ENCODE measurements around the gene POR.
"Not testable (repeated sequence)": the region's sequence is repeated elsewhere in the genome, so short reads cannot be mapped to it uniquely, and the experiment has no call there.

Gene POR

GRCh38 chr7:75878312-75878768 is 36.6 kb upstream of the POR start:
- CTCF ChIA-PET, result no interaction called here
- H3K36me3 Mint-ChIP-seq, result peaks cover 20% of the 10 kb centered on the region
- H3K4me1 Mint-ChIP-seq, result peaks cover 24% of the 10 kb centered on the region
- no peaks in the 10 kb centered on the region for H3K9me3 Mint-ChIP-seq
- peaks cover 17% of the 10 kb centered on the region for H3K27me3 Mint-ChIP-seq
- H3K4me3 Mint-ChIP-seq, result peak overlapping the region; percentile 87
- H3K27ac Mint-ChIP-seq, result peak overlapping the region; percentile 91
- DNase-seq, result no peak

GRCh38 chr7:75878769-75879611 is 36.0 kb upstream of the POR start, which contains the start of gene RHBDD2:
Gene RHBDD2, plus strand, starts transcription at chr7:75879034. Its CDS starts 49 bp downstream, at chr7:75879083.
- CTCF ChIA-PET, result no interaction called here
- H3K27me3 Mint-ChIP-seq, result peaks cover 17% of the 10 kb centered on the region
- no peaks in the 10 kb centered on the region for H3K9me3 Mint-ChIP-seq
- peaks cover 20% of the 10 kb centered on the region for H3K36me3 Mint-ChIP-seq
- H3K4me3 Mint-ChIP-seq, result peak within 1 kb of the TSS; percentile 87
- H3K4me1 Mint-ChIP-seq, result peaks cover 24% of the 10 kb centered on the region
- peak within 1 kb of the TSS; percentile 91 for H3K27ac Mint-ChIP-seq
- peak; percentile 97 for DNase-seq

- Mint-ChIP-seq H3K4me3 (peak overlapping the region; percentile 87), H3K36me3 (peaks cover 25% of the 10 kb centered on the region), H3K9me3 (no peaks in the 10 kb centered on the region), H3K4me1 (peaks cover 24% of the 10 kb centered on the region), H3K27me3 (peaks cover 17% of the 10 kb centered on the region), H3K27ac (peak overlapping the region; percentile 91)
- CTCF ChIA-PET, result no interaction called here
- peak; percentile 41 for DNase-seq
These were observed 35.2 kb upstream of the POR start for GRCh38 chr7:75879771-75880184.

- Mint-ChIP-seq H3K27ac (peak overlapping the region; percentile 39), H3K27me3 (peaks cover 17% of the 10 kb centered on the region), H3K4me1 (peaks cover 24% of the 10 kb centered on the region), H3K4me3 (peak overlapping the region; percentile 87), H3K9me3 (no peaks in the 10 kb centered on the region), H3K36me3 (peaks cover 25% of the 10 kb centered on the region)
- CTCF ChIA-PET, result no interaction called here
- DNase-seq, result no peak
These were observed 34.7 kb upstream of the POR start for GRCh38 chr7:75880242-75880641.

- Mint-ChIP-seq H3K4me3 (no peak overlapping the region), H3K27ac (no peak overlapping the region), H3K27me3 (peaks cover 6% of the 10 kb centered on the region), H3K9me3 (no peaks in the 10 kb centered on the region), H3K36me3 (peaks cover 25% of the 10 kb centered on the region), H3K4me1 (peaks cover 24% of the 10 kb centered on the region)
- DNase-seq, result no peak
- CTCF ChIA-PET, result no interaction called here
These were observed 33.4 kb upstream of the POR start for GRCh38 chr7:75881436-75882095.

- H3K9me3 Mint-ChIP-seq, DNase-seq, CTCF ChIA-PET, H3K27me3 Mint-ChIP-seq, H3K27ac Mint-ChIP-seq, H3K4me3 Mint-ChIP-seq: not testable (repeated sequence)
- peaks cover 18% of the 10 kb centered on the region for H3K4me1 Mint-ChIP-seq
- peaks cover 32% of the 10 kb centered on the region for H3K36me3 Mint-ChIP-seq
These were observed 31.6 kb upstream of the POR start for GRCh38 chr7:75883265-75883824.

- no peak overlapping the region for H3K4me3 Mint-ChIP-seq
- no peak for DNase-seq
- H3K4me1 Mint-ChIP-seq, result peaks cover 12% of the 10 kb centered on the region
- no peaks in the 10 kb centered on the region for H3K27me3 Mint-ChIP-seq
- H3K9me3 Mint-ChIP-seq, result no peaks in the 10 kb centered on the region
- CTCF ChIA-PET, result interaction anchor here (1.4 kb wide), 1 partner anchor 18 kb away, joined by 3 read pairs; no protein-coding TSS in a partner anchor
- H3K27ac Mint-ChIP-seq, result no peak overlapping the region
- H3K36me3 Mint-ChIP-seq, result peaks cover 30% of the 10 kb centered on the region
These were observed 30.5 kb upstream of the POR start for GRCh38 chr7:75884476-75884875.

- peaks cover 26% of the 10 kb centered on the region for H3K36me3 Mint-ChIP-seq
- H3K9me3 Mint-ChIP-seq, result no peaks in the 10 kb centered on the region
- no peaks in the 10 kb centered on the region for H3K27me3 Mint-ChIP-seq
- H3K4me1 Mint-ChIP-seq, result peaks cover 6% of the 10 kb centered on the region
- no peak overlapping the region for H3K4me3 Mint-ChIP-seq
- H3K27ac Mint-ChIP-seq, result no peak overlapping the region
- CTCF ChIA-PET, result interaction anchor here (1.4 kb wide), 1 partner anchor 18 kb away, joined by 3 read pairs; no protein-coding TSS in a partner anchor
- no peak for DNase-seq
These were observed 29.9 kb upstream of the POR start for GRCh38 chr7:75885036-75885435.

- Mint-ChIP-seq H3K36me3 (peaks cover 13% of the 10 kb centered on the region), H3K4me3 (no peak overlapping the region), H3K4me1 (no peaks in the 10 kb centered on the region), H3K9me3 (no peaks in the 10 kb centered on the region), H3K27ac (no peak overlapping the region), H3K27me3 (peaks cover 3% of the 10 kb centered on the region)
- DNase-seq, result no peak
- CTCF ChIA-PET, result no interaction called here
These were observed 27.1 kb upstream of the POR start for GRCh38 chr7:75887669-75888369.

GRCh38 chr7:75888464-75889222 is 26.3 kb upstream of the POR start:
- DNase-seq, result no peak
- Mint-ChIP-seq H3K4me3 (no peak overlapping the region), H3K27ac (no peak overlapping the region), H3K27me3 (peaks cover 3% of the 10 kb centered on the region), H3K4me1 (no peaks in the 10 kb centered on the region), H3K36me3 (peaks cover 11% of the 10 kb centered on the region), H3K9me3 (no peaks in the 10 kb centered on the region)
- CTCF ChIA-PET, result interaction anchor here (0.6 kb wide), 1 partner anchor 312 kb away, joined by 3 read pairs; no protein-coding TSS in a partner anchor

- CTCF ChIA-PET, result interaction anchor here (0.6 kb wide), 1 partner anchor 311 kb away, joined by 3 read pairs; no protein-coding TSS in a partner anchor
- DNase-seq, result no peak
- no peaks in the 10 kb centered on the region for H3K9me3 Mint-ChIP-seq
- no peak overlapping the region for H3K4me3 Mint-ChIP-seq
- no peak overlapping the region for H3K27ac Mint-ChIP-seq
- no peaks in the 10 kb centered on the region for H3K4me1 Mint-ChIP-seq
- peaks cover 3% of the 10 kb centered on the region for H3K27me3 Mint-ChIP-seq
- peaks cover 11% of the 10 kb centered on the region for H3K36me3 Mint-ChIP-seq
These were observed 25.6 kb upstream of the POR start for GRCh38 chr7:75889223-75889825.

GRCh38 chr7:75889826-75890225 is 25.1 kb upstream of the POR start:
- no peak overlapping the region for H3K27ac Mint-ChIP-seq
- CTCF ChIA-PET, result interaction anchor here (1.3 kb wide), 1 partner anchor 131 kb away, joined by 3 read pairs; no protein-coding TSS in a partner anchor
- H3K27me3 Mint-ChIP-seq, result peaks cover 3% of the 10 kb centered on the region
- peaks cover 6% of the 10 kb centered on the region for H3K36me3 Mint-ChIP-seq
- no peak overlapping the region for H3K4me3 Mint-ChIP-seq
- DNase-seq, result no peak
- H3K4me1 Mint-ChIP-seq, result no peaks in the 10 kb centered on the region
- H3K9me3 Mint-ChIP-seq, result no peaks in the 10 kb centered on the region

- not testable (repeated sequence) for H3K9me3 Mint-ChIP-seq, DNase-seq, H3K4me1 Mint-ChIP-seq, H3K36me3 Mint-ChIP-seq, H3K4me3 Mint-ChIP-seq, H3K27me3 Mint-ChIP-seq, H3K27ac Mint-ChIP-seq
- CTCF ChIA-PET, result interaction anchor here (1.3 kb wide), 1 partner anchor 129 kb away, joined by 3 read pairs; no protein-coding TSS in a partner anchor
These were observed 23.7 kb upstream of the POR start for GRCh38 chr7:75891237-75891636.

Data from activated naive CD4-positive, alpha-beta T cell treated with anti-CD3 and anti-CD28 coated beads, Interleukin-2, amount 10 ng/mL, durations not matched to agents 7 days and 5 days (primary cell).